Astrocyte (in vitro differentiated cells and primary cell): ENCODE measurements around the gene TRAPPC4. TPM values are rescaled to one million over a fixed set of nuclear protein-coding genes. Genes with fewer than 3 reads are reported as not detected.
A peak's percentile ranks its signal among the peaks of the same experiment; 100 is the strongest.

Source experiments
- DNase-seq: peaks from one replicate; pipeline ENCODE4 v3.0.0-alpha.2; 2010; ENCODE audit warnings: low read depth
- FAIRE-seq: peaks from 2 replicates; lab custom pipeline; 2011; peaks lifted over from hg19 to GRCh38; lab: Jason Lieb, UNC
- H2AFZ ChIP-seq: 2 replicates; pipeline ENCODE4 v1.6.0; 2012; ENCODE audit warnings: low read depth, low read length, inconsistent platforms
- H3K27ac ChIP-seq: 2 replicates; pipeline ENCODE4 v1.5.1; 2011; ENCODE audit warnings: low read depth, low read length, inconsistent platforms
- H3K27me3 ChIP-seq: 2 replicates; pipeline ENCODE4 v1.6.0; 2011; ENCODE audit warnings: low read length, inconsistent platforms; ENCODE audit not compliant: insufficient read depth
- H3K36me3 ChIP-seq: 2 replicates; pipeline ENCODE4 v1.5.1; 2011; ENCODE audit warnings: low read length, inconsistent platforms; ENCODE audit not compliant: insufficient read depth
- H3K4me1 ChIP-seq: 2 replicates; pipeline ENCODE4 v1.5.1; 2011; ENCODE audit warnings: low read length, inconsistent platforms; ENCODE audit not compliant: insufficient read depth
- H3K4me2 ChIP-seq: 2 replicates; pipeline ENCODE4 v1.6.0; 2012; ENCODE audit warnings: low read length, inconsistent platforms
- H3K4me3 ChIP-seq: 2 replicates; pipeline ENCODE4 v1.5.1; 2011; ENCODE audit warnings: low read depth, mild to moderate bottlenecking, low read length, inconsistent platforms; ENCODE audit not compliant: insufficient read depth
- H3K79me2 ChIP-seq: 2 replicates; pipeline ENCODE4 v1.6.0; 2012; ENCODE audit warnings: mild to moderate bottlenecking, low read length, inconsistent platforms; ENCODE audit not compliant: insufficient read depth
- H3K9ac ChIP-seq: 2 replicates; pipeline ENCODE4 v1.6.0; 2012; ENCODE audit warnings: mild to moderate bottlenecking, low read length, inconsistent platforms
- H3K9me3 ChIP-seq: 2 replicates; pipeline ENCODE4 v1.5.1; 2012; ENCODE audit warnings: low read depth, mild to moderate bottlenecking, low read length, inconsistent platforms; ENCODE audit not compliant: insufficient read depth
- H4K20me1 ChIP-seq: 2 replicates; pipeline ENCODE4 v1.6.0; 2012; ENCODE audit warnings: low read length, inconsistent platforms; ENCODE audit not compliant: insufficient read depth
- H3K27ac Mint-ChIP-seq: one replicate; pipeline ENCODE4 v1.8.0; 2021; ENCODE audit warnings: mild to moderate bottlenecking, mixed read lengths; ENCODE audit not compliant: unreplicated experiment
- H3K27me3 Mint-ChIP-seq: one replicate; pipeline ENCODE4 v1.8.0; 2021; ENCODE audit warnings: low read depth, mixed read lengths; ENCODE audit not compliant: unreplicated experiment
- H3K36me3 Mint-ChIP-seq: one replicate; pipeline ENCODE4 v1.8.0; 2021; ENCODE audit warnings: low read depth, mixed read lengths; ENCODE audit not compliant: unreplicated experiment
- H3K4me1 Mint-ChIP-seq: one replicate; pipeline ENCODE4 v1.8.0; 2021; ENCODE audit warnings: low read depth, mixed read lengths; ENCODE audit not compliant: unreplicated experiment
- H3K4me3 Mint-ChIP-seq: one replicate; pipeline ENCODE4 v1.8.0; 2021; ENCODE audit warnings: mild to moderate bottlenecking, moderate library complexity, mixed read lengths; ENCODE audit not compliant: unreplicated experiment
- H3K9me3 Mint-ChIP-seq: one replicate; pipeline ENCODE4 v1.8.0; 2021; ENCODE audit warnings: mild to moderate bottlenecking, mixed read lengths; ENCODE audit not compliant: unreplicated experiment
- EZH2 ChIP-seq: IDR thresholded peaks from 2 replicates; pipeline ENCODE4 v1.6.1; 2012; ENCODE audit warnings: mild to moderate bottlenecking, low read length, inconsistent platforms; ENCODE audit not compliant: insufficient read depth
- total RNA-seq: library from RNA; stranded (reverse); gene quantifications from 2 replicates; pipeline ENCODE4 v1.2.1, GENCODE V29; 2021
- TF ChIP-seq, protein P1 (sequence below): IDR thresholded peaks from 2 replicates; pipeline ENCODE4 v1.5.1; 2011; ENCODE audit warnings: low read depth, mild to moderate bottlenecking, inconsistent platforms, low read length, moderate library complexity; ENCODE audit not compliant: insufficient read depth

TRAPPC4 gene
- total RNA-seq, 1 donor from 2014 or later: 88.3 TPM

DNA sequence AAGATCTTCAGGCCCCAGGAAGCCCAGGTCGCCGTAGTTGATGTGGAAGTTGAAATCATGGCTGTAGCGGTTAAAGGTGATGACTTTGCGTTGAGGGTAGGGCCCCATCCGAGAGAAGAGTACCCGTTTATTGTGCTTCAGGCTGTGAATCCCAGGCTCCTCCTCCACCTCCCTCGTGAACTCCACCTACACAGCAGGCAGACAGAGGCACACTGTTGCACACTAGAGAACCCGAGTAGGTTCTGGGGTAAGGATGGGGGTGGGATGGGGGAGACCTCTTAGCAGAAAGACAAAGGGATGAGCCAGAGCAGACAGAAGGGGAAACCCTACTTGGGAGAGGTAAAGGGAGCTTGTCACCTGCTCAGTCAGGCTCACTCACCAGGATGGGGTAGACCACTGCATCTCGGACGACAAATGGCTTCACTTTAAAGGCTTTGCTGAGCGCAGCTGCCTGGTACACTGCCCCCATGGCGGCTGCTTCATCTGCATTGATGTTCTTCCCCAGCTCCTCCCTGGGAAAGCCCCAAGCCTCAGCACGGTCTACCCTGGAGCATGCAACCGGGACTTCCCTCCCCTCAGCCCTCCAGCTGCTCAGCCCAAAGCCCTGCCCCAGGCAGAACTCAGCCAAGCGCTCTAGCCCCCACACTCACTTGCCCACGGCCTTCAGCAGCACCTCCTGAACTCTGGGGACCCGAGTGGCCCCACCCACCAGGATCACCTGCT lies 33.0 kb downstream of the TRAPPC4 start:
- DNase-seq (no peak), FAIRE-seq (no peak)
- Histone ChIP-seq H2AFZ (no peak overlapping the region), H3K4me1 (peaks cover 10% of the 10 kb centered on the region), H3K27me3 (no peaks in the 10 kb centered on the region), H3K9ac (no peak overlapping the region), H3K36me3 (peaks cover 69% of the 10 kb centered on the region), H3K9me3 (no peaks in the 10 kb centered on the region), H3K27ac (no peak overlapping the region), H3K4me2 (no peak overlapping the region), H4K20me1 (peaks cover 91% of the 10 kb centered on the region), H3K4me3 (no peak overlapping the region), H3K79me2 (peaks cover 38% of the 10 kb centered on the region)
- Mint-ChIP-seq H3K4me1 (peaks cover 7% of the 10 kb centered on the region), H3K27ac (no peak overlapping the region), H3K9me3 (no peaks in the 10 kb centered on the region), H3K27me3 (no peaks in the 10 kb centered on the region), H3K4me3 (no peak overlapping the region), H3K36me3 (peaks cover 48% of the 10 kb centered on the region)
- TF ChIP-seq, protein P1, sequence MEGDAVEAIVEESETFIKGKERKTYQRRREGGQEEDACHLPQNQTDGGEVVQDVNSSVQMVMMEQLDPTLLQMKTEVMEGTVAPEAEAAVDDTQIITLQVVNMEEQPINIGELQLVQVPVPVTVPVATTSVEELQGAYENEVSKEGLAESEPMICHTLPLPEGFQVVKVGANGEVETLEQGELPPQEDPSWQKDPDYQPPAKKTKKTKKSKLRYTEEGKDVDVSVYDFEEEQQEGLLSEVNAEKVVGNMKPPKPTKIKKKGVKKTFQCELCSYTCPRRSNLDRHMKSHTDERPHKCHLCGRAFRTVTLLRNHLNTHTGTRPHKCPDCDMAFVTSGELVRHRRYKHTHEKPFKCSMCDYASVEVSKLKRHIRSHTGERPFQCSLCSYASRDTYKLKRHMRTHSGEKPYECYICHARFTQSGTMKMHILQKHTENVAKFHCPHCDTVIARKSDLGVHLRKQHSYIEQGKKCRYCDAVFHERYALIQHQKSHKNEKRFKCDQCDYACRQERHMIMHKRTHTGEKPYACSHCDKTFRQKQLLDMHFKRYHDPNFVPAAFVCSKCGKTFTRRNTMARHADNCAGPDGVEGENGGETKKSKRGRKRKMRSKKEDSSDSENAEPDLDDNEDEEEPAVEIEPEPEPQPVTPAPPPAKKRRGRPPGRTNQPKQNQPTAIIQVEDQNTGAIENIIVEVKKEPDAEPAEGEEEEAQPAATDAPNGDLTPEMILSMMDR: no peak
- no peak for TF ChIP-seq EZH2

DNA sequence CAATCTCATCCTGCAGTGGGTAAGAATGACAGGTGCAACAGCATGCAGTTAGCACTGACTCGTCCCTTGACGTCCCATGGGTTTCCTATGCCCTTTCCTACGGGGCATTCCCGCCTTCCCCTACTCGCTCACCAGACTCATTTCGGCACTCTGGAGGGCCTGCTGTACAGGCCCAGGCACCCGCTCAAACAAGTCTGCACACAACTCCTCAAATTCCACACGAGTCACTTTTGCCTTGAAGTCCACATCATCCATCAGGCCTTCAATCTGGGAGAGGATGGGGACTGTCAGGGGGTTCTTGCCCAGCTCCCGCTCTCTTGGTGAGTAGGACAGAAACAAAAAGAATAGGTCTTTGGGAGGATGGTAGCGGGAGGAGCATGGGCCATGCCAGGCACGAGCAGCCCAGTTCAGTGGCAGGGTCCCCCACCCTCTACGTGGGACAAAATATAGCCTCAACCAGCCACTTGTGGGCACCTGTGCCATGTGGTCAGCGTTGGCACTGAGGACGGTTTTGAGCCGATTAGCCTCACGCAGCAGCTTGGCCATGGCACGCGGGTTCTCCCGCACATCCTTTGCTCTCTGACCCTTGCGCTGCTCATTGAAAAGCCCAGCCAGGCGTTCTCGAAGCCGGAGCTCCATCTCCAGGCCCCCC lies 33.7 kb downstream of the TRAPPC4 start:
- no peak for FAIRE-seq
- peaks cover 10% of the 10 kb centered on the region for H3K4me1 ChIP-seq

More for the DNA sequence above, 33.7 kb downstream of the TRAPPC4 start:
- Mint-ChIP-seq H3K4me1 (peaks cover 7% of the 10 kb centered on the region), H3K36me3 (peaks cover 43% of the 10 kb centered on the region), H3K4me3 (peak overlapping the region; percentile 20), H3K27ac (no peak overlapping the region), H3K9me3 (no peaks in the 10 kb centered on the region), H3K27me3 (no peaks in the 10 kb centered on the region)
- H3K27me3 ChIP-seq: no peaks in the 10 kb centered on the region
- H4K20me1 ChIP-seq: peaks cover 85% of the 10 kb centered on the region
- TF ChIP-seq, protein P1: no peak
- no peak for TF ChIP-seq EZH2
- no peak overlapping the region for H2AFZ ChIP-seq
- no peaks in the 10 kb centered on the region for H3K9me3 ChIP-seq
- no peak for DNase-seq
- no peak overlapping the region for H3K27ac ChIP-seq
- peaks cover 42% of the 10 kb centered on the region for H3K79me2 ChIP-seq
- H3K9ac ChIP-seq: no peak overlapping the region
- no peak overlapping the region for H3K4me2 ChIP-seq
- H3K4me3 ChIP-seq: no peak overlapping the region
- peaks cover 66% of the 10 kb centered on the region for H3K36me3 ChIP-seq
